Type B pancreatic cell (in vitro differentiated cells): ENCODE measurements around the gene PDE9A. TPM values are rescaled to one million over a fixed set of nuclear protein-coding genes. Genes with fewer than 3 reads are reported as not detected.

Experiments
- DNase-seq: peaks from one replicate; pipeline ENCODE4 v3.0.0; 2021; ENCODE audit warnings: mixed read lengths; ENCODE audit not compliant: unreplicated experiment; ENCODE audit errors: extremely low spot score
- H3K27ac Mint-ChIP-seq: 2 replicates; pipeline ENCODE4 v1.8.0; 2021; ENCODE audit warnings: mild to moderate bottlenecking, mixed read lengths
- H3K27me3 Mint-ChIP-seq: 2 replicates; pipeline ENCODE4 v1.8.0; 2021; ENCODE audit warnings: mixed read lengths
- H3K36me3 Mint-ChIP-seq: 2 replicates; pipeline ENCODE4 v1.8.0; 2021; ENCODE audit warnings: mixed read lengths
- H3K4me1 Mint-ChIP-seq: one replicate; pipeline ENCODE4 v1.8.0; 2021; ENCODE audit warnings: mixed read lengths; ENCODE audit not compliant: unreplicated experiment
- H3K4me3 Mint-ChIP-seq: 2 replicates; pipeline ENCODE4 v1.8.0; 2021; ENCODE audit warnings: mild to moderate bottlenecking, mixed read lengths
- H3K9me3 Mint-ChIP-seq: 2 replicates; pipeline ENCODE4 v1.8.0; 2021; ENCODE audit warnings: mixed read lengths
- CTCF ChIP-seq: fragments of 200-600 bp; sonication (generic); conservative IDR thresholded peaks from 2 replicates; pipeline ENCODE4 v1.5.0; 2021; ENCODE audit warnings: antibody characterized with exemption, mild to moderate bottlenecking
- total RNA-seq: library from RNA; stranded (reverse); gene quantifications from 2 replicates; pipeline ENCODE4 v1.2.1, GENCODE V29; 2021; ENCODE audit warnings: low replicate concordance

Gene PDE9A
- total RNA-seq, 1 donor from 2014 or later, result 18.6 TPM

DNA sequence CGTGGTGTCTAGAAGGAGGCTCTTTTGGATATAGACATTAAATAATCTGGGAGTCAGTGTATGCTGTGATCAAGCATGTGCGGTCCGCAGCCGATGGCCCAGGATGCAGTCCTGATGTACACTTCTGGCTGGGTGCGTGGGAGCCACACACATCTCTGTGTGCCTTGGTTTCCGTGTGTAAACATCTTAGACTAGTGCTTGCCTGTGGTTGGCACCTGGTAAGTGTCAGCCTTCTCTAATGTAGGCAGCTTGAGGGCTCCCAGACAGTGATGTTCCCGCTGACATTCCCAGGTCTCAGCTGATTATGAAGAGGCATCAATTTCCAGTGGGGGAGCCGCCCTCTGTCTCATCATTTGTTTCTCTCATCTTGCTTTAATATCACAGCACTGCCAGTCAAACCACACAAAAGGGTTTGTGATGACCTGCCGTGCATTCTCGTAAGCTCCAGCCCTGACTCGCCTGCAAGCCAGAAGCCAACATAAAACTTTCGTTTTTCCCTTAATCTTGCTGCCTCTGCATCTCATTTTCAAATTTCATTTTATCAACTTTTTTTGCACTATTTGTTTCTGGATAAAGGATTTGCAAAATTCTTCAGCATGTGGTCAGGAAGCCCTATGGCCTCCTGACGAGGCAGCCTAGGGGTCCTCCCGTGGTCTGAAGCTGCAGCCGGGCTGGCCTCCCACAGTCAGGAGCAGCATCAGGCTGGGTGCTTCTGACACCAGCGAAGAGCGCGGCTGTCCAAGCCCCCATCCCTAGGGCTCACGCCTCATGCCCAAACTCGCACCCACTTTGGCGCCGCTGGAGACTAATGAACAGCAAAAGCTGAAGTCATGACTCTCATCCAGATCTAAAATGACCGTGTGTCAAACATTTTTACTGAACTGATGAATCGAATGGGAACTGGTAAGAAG, 28.1 kb downstream of the PDE9A start:
- H3K27ac Mint-ChIP-seq, result no peak overlapping the region
- H3K9me3 Mint-ChIP-seq, result no peaks in the 10 kb centered on the region
- TF ChIP-seq CTCF, result no peak
- H3K4me1 Mint-ChIP-seq, result peaks cover 19% of the 10 kb centered on the region
- H3K27me3 Mint-ChIP-seq, result peaks cover 6% of the 10 kb centered on the region
- DNase-seq, result no peak
- peaks cover 6% of the 10 kb centered on the region for H3K36me3 Mint-ChIP-seq
- no peak overlapping the region for H3K4me3 Mint-ChIP-seq

DNA sequence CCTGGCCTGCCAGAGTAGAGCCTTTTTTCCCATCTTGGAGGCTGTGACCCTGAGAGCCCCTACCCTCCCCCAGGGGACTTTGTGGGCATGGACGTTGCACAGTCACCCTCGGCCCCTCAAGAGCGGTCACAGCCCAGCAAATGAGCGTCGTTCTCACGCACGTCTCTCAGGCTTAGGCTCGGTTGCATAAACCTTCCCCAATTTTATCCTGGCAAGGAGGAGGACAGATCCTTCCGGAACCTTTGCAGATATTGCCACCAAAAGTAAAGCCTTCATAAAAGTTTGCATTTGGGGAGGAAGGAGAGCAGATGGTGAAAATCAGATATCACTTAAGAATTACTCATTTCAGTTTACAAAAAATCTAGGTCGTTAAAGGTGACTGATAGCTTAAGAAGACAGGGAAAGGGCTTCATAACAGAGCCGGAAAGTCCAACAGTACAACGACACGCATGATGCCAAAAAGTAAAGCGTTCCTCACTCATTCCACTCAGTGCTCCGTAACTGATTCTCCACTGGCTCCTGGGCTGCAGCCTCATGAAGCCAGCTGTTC, 29.3 kb downstream of the PDE9A start:
- no peak for DNase-seq
- no peaks in the 10 kb centered on the region for H3K9me3 Mint-ChIP-seq
- H3K4me3 Mint-ChIP-seq, result no peak overlapping the region
- H3K4me1 Mint-ChIP-seq, result peaks cover 13% of the 10 kb centered on the region
- peaks cover 6% of the 10 kb centered on the region for H3K27me3 Mint-ChIP-seq
- peaks cover 6% of the 10 kb centered on the region for H3K36me3 Mint-ChIP-seq
- TF ChIP-seq CTCF, result no peak
- no peak overlapping the region for H3K27ac Mint-ChIP-seq

DNA sequence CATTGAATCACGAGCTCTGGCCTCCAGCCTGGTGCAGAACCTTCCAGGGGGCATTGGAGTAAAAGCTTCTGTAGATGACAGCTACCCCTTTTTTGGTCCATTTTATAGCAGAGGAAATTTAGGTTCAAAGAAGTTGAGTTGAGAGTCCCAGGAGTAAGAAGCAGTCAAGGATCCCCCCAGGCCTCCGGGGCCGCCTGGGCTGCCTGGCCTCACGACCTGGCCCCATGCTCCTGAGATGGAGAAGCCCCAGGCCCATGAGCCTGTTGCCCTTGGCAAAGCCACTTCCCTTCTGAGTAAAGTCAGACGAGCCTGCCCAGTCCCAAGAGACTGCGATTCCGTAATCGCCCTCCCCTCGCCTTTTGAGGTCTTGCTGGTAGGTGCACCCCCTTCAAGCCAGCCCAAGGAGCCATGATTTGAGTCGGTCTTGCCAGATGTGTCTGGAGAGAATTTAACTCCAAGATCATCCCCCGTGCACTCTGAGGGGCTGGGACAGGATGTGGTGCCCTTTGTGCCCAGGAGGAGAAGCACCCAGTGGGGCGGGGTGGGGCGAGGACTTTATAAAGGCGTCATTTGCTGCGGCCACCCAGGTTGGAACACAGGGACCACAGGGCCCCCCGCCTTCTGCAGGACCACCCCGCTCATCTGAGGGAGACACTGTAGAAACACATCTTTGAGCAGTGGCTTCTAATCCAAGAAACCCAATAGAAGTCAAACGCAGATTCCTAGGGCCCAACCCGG, 30.1 kb downstream of the PDE9A start:
- no peak for DNase-seq
- H3K9me3 Mint-ChIP-seq, result no peaks in the 10 kb centered on the region
- no peak for TF ChIP-seq CTCF
- no peak overlapping the region for H3K27ac Mint-ChIP-seq
- peaks cover 3% of the 10 kb centered on the region for H3K27me3 Mint-ChIP-seq
- H3K36me3 Mint-ChIP-seq, result peaks cover 6% of the 10 kb centered on the region
- H3K4me3 Mint-ChIP-seq, result no peak overlapping the region
- H3K4me1 Mint-ChIP-seq, result peaks cover 5% of the 10 kb centered on the region

DNA sequence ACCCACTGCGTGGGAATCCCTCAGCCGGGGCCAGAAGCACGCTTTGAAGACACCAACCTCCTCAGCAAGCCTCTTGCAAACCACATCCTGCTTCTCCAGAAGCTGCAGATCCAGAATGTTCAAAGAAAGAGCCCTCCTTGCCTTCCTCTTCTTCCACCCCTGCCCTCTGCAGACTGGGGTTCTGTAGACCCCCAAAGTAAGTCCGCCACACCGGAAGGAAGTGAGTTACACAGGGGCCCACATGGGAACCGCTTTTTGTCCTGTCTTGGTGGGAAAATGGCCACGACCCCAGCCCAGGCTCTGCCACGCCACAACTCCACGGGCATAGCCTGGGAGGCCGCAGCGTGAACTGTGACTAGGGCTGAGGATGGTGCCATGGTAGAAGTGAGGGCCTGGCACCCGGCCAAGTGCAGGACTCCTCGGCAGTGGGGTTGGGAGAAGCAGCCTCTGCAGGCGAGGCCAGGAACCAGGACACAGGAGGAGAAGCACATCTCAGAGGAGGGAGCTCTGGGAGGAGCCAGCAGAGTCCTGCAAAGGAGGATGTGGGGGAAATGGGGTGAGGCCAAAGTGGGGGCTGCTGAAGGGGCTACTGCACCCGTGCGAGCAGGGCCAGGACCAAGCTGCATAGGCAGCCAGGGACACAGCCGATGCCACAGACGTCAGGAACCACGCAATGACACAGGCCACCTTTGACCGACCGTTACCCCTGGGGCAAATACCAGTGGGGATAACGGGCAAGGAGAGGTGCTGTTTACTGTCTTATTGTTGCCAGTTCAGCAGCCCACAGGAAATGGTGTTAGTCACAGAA, 30.9 kb downstream of the PDE9A start:
- Mint-ChIP-seq H3K36me3 (peaks cover 6% of the 10 kb centered on the region), H3K27me3 (peaks cover 3% of the 10 kb centered on the region), H3K9me3 (no peaks in the 10 kb centered on the region), H3K4me1 (peaks cover 3% of the 10 kb centered on the region), H3K4me3 (no peak overlapping the region), H3K27ac (no peak overlapping the region)
- no peak for TF ChIP-seq CTCF
- no peak for DNase-seq

DNA sequence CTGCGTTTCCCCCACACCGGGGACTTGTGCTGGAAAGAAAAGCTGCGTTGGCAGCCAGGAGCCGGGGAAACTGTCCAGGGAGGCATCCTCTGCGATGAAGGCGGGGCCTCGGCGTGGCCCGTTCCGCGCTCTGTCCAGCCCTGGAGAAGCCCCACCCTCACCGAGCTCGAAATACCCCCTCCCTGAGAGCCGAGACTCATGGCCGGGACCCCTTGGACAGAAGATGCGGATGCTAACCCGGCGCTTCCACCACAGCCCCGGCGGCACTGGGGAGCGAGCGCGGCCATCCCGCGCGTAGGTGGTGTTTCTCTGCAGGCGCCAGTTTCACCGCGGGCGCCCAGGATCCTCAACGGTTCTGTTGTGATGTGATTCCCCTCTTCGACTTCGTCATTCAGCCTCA, 31.6 kb downstream of the PDE9A start:
- no peaks in the 10 kb centered on the region for H3K9me3 Mint-ChIP-seq
- no peak for TF ChIP-seq CTCF

More for the DNA sequence above, 31.6 kb downstream of the PDE9A start:
- Mint-ChIP-seq H3K36me3 (peaks cover 6% of the 10 kb centered on the region), H3K4me3 (no peak overlapping the region), H3K4me1 (no peaks in the 10 kb centered on the region), H3K27ac (no peak overlapping the region), H3K27me3 (peaks cover 3% of the 10 kb centered on the region)
- DNase-seq, result no peak
